ENCODE measurements around the gene ADPRH. TPM values are rescaled to one million over a fixed set of nuclear protein-coding genes. Genes with fewer than 3 reads are reported as not detected.

The ADPRH gene
- total RNA-seq, 1 experiment from 2014 or later = 3.6 TPM

DNA sequence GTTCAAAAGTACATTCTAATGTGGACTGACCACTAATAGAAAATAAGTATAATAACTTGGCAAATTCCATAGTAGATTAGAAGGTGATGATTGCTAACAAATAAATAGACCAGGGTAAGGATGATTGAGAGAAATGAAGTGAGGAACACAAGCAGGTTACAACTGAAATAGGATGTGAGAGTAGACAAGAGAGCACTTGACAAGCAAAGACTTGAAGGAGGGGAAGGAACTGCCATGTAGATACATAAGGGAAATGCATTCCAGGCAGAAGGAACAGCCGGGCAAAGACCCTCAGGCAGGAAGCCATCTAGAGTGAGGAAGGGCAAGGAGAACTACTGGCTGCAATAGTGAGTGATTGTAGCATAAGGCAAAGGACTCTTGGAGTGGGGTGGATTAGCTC is 23.4 kb downstream of the ADPRH start (continued):
- TF ChIP-seq NR1H2 (CRISPR knock-in tag; IDR thresholded peaks at IDR 0.05) (no peak), SOX15 (CRISPR knock-in tag; IDR thresholded peaks at IDR 0.05) (no peak), FOXP1 (CRISPR knock-in tag; IDR thresholded peaks at IDR 0.05; ENCODE audit: borderline replicate concordance) (no peak)

DNA sequence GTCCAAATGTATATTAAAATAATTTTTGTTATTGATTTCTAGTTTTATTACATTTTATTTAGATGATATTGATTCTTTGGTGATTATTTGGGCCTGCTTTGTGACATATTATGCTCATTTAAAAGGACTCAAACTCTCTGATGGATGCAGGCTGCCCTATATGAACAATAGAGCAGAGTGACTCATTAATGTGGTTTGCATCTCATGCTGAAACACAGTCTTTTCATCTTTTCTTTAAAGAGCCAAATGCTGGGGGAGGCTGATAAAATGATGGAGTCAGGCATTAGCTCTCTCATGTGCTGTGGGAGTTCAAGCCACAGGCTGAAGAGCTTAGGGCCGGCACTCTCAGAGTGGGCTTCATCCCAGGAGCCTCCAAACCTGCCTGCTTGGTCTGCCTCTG is 25.6 kb downstream of the ADPRH start:
- POLR2A ChIA-PET = no interaction called here

DNA sequence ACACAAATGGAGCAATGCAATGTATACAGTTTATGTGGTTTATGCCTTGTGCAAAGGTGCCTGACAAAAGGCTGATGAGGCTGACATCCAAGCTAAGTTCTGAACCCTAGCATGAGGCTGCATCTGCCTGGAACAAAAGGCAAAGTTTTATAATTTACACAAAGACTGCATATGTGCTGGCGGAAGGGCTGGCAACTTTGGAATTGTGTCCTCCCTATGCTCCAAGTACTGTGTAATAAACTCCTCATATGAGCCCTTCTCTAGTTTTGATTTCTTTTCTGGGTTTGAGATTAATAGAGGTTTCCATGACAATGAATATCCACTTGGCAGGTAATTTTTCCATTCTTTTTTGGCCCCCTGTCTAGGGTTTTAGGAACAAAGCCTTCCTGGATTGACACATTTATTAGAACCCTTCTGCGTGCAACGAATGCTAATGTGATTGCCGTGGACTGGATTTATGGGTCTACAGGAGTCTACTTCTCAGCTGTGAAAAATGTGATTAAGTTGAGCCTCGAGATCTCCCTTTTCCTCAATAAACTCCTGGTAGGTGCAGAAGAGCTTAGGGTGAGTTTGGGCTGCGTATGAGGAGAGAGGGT is 29.2 kb downstream of the ADPRH start:
- TF ChIP-seq CBFB (CRISPR knock-in tag; IDR thresholded peaks at IDR 0.05; ENCODE audit: low read depth) = no peak
- TF ChIP-seq, protein P1, sequence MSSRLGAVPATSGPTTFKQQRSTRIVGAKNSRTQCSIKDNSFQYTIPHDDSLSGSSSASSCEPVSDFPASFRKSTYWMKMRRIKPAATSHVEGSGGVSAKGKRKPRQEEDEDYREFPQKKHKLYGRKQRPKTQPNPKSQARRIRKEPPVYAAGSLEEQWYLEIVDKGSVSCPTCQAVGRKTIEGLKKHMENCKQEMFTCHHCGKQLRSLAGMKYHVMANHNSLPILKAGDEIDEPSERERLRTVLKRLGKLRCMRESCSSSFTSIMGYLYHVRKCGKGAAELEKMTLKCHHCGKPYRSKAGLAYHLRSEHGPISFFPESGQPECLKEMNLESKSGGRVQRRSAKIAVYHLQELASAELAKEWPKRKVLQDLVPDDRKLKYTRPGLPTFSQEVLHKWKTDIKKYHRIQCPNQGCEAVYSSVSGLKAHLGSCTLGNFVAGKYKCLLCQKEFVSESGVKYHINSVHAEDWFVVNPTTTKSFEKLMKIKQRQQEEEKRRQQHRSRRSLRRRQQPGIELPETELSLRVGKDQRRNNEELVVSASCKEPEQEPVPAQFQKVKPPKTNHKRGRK (CRISPR knock-in tag; IDR thresholded peaks at IDR 0.05; ENCODE audit: borderline replicate concordance) = 0 out of 2 replicates have a peak, but pooled peaks have one; percentile 10
- ChIA-PET POLR2A (no interaction called here), CTCF (interaction anchor here (1.6 kb wide), 1 partner anchor 8 kb away, joined by 10 read pairs; no protein-coding TSS in a partner anchor)
- Mint-ChIP-seq H3K4me3 (no peak overlapping the region), H3K9me3 (no peaks in the 10 kb centered on the region), H3K27me3 (ENCODE audit: low read depth) (no peaks in the 10 kb centered on the region; the same call in 1 of the 2 replicates), H3K36me3 (no peaks in the 10 kb centered on the region), H3K4me1 (0 out of 2 replicates have a peak, but pooled peaks cover 5% of the 10 kb centered on the region), H3K27ac (no peak overlapping the region)
- DNase-seq (ENCODE audit: low spot score) = no peak
- no peak for ATAC-seq

More for the DNA sequence above, 25.6 kb downstream of the ADPRH start:
- ATAC-seq (no peak), DNase-seq (ENCODE audit: low spot score) (no peak)
- no peak for TF ChIP-seq CREM (CRISPR knock-in tag; IDR thresholded peaks at IDR 0.05)
- TF ChIP-seq TEAD1 (CRISPR knock-in tag; IDR thresholded peaks at IDR 0.05) = no peak
- TF ChIP-seq ZNF219 (CRISPR knock-in tag; IDR thresholded peaks at IDR 0.05; ENCODE audit: borderline replicate concordance) = no peak
- no peak for TF ChIP-seq OVOL2 (CRISPR knock-in tag; IDR thresholded peaks at IDR 0.05; ENCODE audit: borderline replicate concordance)
- no peak for TF ChIP-seq SOX15 (CRISPR knock-in tag; IDR thresholded peaks at IDR 0.05)
- TF ChIP-seq, protein P2, sequence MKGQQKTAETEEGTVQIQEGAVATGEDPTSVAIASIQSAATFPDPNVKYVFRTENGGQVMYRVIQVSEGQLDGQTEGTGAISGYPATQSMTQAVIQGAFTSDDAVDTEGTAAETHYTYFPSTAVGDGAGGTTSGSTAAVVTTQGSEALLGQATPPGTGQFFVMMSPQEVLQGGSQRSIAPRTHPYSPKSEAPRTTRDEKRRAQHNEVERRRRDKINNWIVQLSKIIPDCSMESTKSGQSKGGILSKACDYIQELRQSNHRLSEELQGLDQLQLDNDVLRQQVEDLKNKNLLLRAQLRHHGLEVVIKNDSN (CRISPR knock-in tag; IDR thresholded peaks at IDR 0.05) = no peak
- TF ChIP-seq IRF2 (CRISPR knock-in tag; IDR thresholded peaks at IDR 0.05; ENCODE audit: borderline replicate concordance, low read depth) = no peak
- TF ChIP-seq, protein P3, sequence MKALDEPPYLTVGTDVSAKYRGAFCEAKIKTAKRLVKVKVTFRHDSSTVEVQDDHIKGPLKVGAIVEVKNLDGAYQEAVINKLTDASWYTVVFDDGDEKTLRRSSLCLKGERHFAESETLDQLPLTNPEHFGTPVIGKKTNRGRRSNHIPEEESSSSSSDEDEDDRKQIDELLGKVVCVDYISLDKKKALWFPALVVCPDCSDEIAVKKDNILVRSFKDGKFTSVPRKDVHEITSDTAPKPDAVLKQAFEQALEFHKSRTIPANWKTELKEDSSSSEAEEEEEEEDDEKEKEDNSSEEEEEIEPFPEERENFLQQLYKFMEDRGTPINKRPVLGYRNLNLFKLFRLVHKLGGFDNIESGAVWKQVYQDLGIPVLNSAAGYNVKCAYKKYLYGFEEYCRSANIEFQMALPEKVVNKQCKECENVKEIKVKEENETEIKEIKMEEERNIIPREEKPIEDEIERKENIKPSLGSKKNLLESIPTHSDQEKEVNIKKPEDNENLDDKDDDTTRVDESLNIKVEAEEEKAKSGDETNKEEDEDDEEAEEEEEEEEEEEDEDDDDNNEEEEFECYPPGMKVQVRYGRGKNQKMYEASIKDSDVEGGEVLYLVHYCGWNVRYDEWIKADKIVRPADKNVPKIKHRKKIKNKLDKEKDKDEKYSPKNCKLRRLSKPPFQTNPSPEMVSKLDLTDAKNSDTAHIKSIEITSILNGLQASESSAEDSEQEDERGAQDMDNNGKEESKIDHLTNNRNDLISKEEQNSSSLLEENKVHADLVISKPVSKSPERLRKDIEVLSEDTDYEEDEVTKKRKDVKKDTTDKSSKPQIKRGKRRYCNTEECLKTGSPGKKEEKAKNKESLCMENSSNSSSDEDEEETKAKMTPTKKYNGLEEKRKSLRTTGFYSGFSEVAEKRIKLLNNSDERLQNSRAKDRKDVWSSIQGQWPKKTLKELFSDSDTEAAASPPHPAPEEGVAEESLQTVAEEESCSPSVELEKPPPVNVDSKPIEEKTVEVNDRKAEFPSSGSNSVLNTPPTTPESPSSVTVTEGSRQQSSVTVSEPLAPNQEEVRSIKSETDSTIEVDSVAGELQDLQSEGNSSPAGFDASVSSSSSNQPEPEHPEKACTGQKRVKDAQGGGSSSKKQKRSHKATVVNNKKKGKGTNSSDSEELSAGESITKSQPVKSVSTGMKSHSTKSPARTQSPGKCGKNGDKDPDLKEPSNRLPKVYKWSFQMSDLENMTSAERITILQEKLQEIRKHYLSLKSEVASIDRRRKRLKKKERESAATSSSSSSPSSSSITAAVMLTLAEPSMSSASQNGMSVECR (CRISPR knock-in tag; IDR thresholded peaks at IDR 0.05; ENCODE audit: borderline replicate concordance) = no peak
- no peak for TF ChIP-seq ZNF232 (CRISPR knock-in tag; IDR thresholded peaks at IDR 0.05)
- TF ChIP-seq, protein P4, sequence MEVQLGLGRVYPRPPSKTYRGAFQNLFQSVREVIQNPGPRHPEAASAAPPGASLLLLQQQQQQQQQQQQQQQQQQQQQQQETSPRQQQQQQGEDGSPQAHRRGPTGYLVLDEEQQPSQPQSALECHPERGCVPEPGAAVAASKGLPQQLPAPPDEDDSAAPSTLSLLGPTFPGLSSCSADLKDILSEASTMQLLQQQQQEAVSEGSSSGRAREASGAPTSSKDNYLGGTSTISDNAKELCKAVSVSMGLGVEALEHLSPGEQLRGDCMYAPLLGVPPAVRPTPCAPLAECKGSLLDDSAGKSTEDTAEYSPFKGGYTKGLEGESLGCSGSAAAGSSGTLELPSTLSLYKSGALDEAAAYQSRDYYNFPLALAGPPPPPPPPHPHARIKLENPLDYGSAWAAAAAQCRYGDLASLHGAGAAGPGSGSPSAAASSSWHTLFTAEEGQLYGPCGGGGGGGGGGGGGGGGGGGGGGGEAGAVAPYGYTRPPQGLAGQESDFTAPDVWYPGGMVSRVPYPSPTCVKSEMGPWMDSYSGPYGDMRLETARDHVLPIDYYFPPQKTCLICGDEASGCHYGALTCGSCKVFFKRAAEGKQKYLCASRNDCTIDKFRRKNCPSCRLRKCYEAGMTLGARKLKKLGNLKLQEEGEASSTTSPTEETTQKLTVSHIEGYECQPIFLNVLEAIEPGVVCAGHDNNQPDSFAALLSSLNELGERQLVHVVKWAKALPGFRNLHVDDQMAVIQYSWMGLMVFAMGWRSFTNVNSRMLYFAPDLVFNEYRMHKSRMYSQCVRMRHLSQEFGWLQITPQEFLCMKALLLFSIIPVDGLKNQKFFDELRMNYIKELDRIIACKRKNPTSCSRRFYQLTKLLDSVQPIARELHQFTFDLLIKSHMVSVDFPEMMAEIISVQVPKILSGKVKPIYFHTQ (CRISPR knock-in tag; IDR thresholded peaks at IDR 0.05) = no peak
- TF ChIP-seq RORB (CRISPR knock-in tag; IDR thresholded peaks at IDR 0.05) = no peak
- no peak for TF ChIP-seq ZNF317 (CRISPR knock-in tag; IDR thresholded peaks at IDR 0.05; ENCODE audit: borderline replicate concordance, low read depth)
- no peak for TF ChIP-seq PRRX2 (CRISPR knock-in tag; IDR thresholded peaks at IDR 0.05)
- TF ChIP-seq ZNF138 (CRISPR knock-in tag; conservative IDR thresholded peaks at IDR 0.05) = no peak
- no peak for TF ChIP-seq KAT7 (CRISPR knock-in tag; IDR thresholded peaks at IDR 0.05; ENCODE audit: borderline replicate concordance)
- TF ChIP-seq ETV6 (CRISPR knock-in tag; IDR thresholded peaks at IDR 0.05) = no peak
- TF ChIP-seq ELF4 (CRISPR knock-in tag; IDR thresholded peaks at IDR 0.05; ENCODE audit: low read depth) = no peak
- Mint-ChIP-seq H3K36me3 (no peaks in the 10 kb centered on the region), H3K4me1 (peaks cover 17% of the 10 kb centered on the region), H3K4me3 (no peak overlapping the region), H3K27me3 (ENCODE audit: low read depth) (no peaks in the 10 kb centered on the region; the same call in 1 of the 2 replicates), H3K27ac (no peak overlapping the region), H3K9me3 (no peaks in the 10 kb centered on the region)
- CTCF ChIA-PET = no interaction called here
